GM12872 (cell line): Measurements from ENCODE around the gene SLC44A3.

Experiments used
- CTCF ChIP-seq: IDR thresholded peaks from 3 replicates; pipeline ENCODE4 v1.5.1; 2011; ENCODE audit warnings: low read depth, mild to moderate bottlenecking, low read length, moderate library complexity; ENCODE audit not compliant: insufficient read depth

SLC44A3 gene

GRCh38 chr1:94873520-94874351, 53.6 kb downstream of the SLC44A3 start:
- TF ChIP-seq CTCF = no peak

GRCh38 chr1:94874423-94874822, 54.3 kb downstream of the SLC44A3 start:
- no peak for TF ChIP-seq CTCF

- TF ChIP-seq CTCF = no peak
Observed at GRCh38 chr1:94875794-94876193, 55.6 kb downstream of the SLC44A3 start.

GRCh38 chr1:94876362-94876761, 56.2 kb downstream of the SLC44A3 start:
- no peak for TF ChIP-seq CTCF

- TF ChIP-seq CTCF = no peak
Observed at GRCh38 chr1:94878329-94878728, 58.2 kb downstream of the SLC44A3 start.

- TF ChIP-seq CTCF = no peak
Observed at GRCh38 chr1:94883691-94884090, 63.5 kb downstream of the SLC44A3 start.

GRCh38 chr1:94884106-94884505, 63.9 kb downstream of the SLC44A3 start:
- TF ChIP-seq CTCF = no peak
